CD4-positive, alpha-beta T cell treated with Interleukin-15 for 1 hour (primary cell): ENCODE results near the gene TMEM87B.
"Not testable (repeated sequence)": the region's sequence is repeated elsewhere in the genome, so short reads cannot be mapped to it uniquely, and the experiment has no call there.

ENCODE experiments used
- DNase-seq: peaks from one replicate; pipeline ENCODE4 v3.0.0-alpha.2; 2020

Gene TMEM87B

GRCh38 chr2:112033600-112033999 lies 21.5 kb upstream of the TMEM87B start:
- no peak for DNase-seq

GRCh38 chr2:112034924-112035323 lies 20.1 kb upstream of the TMEM87B start:
- DNase-seq, result no peak

DNA sequence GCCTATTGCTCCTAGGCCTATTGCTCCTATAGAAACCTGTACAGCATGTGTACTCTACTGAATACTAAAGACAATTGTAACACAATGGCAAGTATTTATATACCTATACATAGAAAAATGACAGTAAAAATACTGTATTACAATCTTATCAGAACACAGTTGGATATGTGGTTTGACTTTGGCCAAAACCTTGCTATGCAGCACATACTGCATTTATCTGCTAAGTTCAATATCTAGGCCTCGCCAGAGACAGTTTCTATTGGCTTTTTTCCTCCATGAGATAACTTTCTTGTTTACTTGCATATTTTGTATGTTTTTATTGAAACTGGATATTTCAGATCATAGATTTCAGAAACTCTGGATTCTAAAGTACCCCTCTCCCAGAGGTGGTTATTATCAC lies 19.3 kb upstream of the TMEM87B start:
- DNase-seq, result no peak

DNA sequence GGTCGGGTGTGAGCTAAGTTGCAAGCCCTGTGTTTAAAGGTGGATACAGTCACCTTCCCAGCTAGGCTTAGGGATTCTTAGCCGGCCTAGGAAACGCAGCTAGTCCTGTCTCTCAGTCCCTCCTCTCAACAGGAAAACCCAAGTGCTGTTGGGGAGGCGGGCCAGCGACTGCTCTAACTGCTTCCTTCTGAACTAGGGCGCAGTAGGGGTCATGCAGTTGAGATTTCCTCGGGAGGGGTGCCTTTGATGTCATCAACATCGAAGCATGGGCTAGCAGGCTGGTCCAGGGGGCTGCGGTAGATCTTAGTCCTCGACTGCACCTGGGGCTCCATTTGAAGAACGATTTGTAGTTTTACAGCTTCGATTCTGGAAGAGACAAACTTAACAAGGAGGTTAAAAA lies 15.5 kb upstream of the TMEM87B start:
- DNase-seq, result not testable (repeated sequence)

DNA sequence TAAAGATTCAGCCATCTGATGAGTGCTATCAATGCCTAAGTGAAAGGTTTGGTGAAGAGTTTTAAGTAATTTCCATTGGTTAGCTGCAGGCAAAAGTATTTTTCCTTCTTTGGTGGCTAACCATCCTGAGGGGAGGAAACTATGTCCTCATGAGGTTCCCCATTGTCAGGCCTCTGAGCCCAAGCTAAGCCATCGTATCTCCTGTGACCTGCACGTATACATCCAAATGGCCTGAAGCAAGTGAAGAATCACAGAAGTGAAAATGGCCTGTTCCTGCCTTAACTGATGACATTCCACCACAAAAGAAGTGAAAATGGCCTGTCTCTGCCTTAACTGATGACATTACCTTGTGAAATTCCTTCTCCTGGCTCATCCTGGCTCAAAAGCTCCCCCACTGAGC lies 15.0 kb upstream of the TMEM87B start:
- DNase-seq, result not testable (repeated sequence)

- DNase-seq, result not testable (repeated sequence)
Observed at GRCh38 chr2:112041460-112041859, 13.6 kb upstream of the TMEM87B start.

DNA sequence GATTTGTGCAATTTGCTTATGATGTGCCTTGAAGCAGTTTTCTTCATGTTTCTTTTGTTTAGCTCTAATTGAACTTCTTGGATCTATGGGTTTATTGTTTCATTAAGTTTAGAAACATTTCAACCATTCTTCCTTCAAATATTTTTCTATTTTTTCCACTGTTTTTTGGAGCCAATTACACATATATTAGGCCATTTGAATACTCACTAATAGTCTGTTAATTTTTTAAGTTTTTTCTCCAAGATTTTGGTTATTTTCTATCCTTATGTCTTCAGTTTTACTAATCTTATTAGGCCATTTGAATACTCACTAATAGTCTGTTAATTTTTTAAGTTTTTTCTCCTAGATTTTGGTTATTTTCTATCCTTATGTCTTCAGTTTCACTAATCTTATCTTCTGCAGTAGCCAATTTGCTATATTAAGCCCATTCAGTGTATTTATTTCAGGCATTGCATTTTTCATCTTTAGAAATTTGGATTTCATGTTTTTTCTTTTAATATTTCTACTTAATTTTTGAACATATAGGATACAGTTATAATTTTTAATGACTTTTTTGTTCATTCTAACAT lies 9.5 kb upstream of the TMEM87B start:
- DNase-seq, result no peak

DNA sequence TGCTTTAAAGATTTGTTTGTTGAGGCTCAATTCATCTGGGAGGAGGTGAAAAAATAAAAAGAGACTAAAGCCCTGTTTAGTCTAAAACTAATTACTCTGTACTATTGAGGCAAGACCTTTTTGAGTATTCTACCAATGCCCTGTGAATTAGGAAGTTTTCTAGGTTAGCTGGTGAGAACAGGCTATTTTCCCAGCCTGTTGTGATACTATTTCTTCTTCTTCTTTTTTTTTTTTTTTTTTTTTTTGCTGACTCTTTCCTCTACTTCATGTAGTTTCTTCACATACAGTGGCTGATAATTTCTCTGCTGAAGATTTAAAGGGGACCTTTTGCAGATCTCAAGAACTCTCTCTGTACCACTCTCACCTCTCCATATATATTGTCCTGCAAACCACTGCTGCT lies 8.8 kb upstream of the TMEM87B start:
- no peak for DNase-seq

DNA sequence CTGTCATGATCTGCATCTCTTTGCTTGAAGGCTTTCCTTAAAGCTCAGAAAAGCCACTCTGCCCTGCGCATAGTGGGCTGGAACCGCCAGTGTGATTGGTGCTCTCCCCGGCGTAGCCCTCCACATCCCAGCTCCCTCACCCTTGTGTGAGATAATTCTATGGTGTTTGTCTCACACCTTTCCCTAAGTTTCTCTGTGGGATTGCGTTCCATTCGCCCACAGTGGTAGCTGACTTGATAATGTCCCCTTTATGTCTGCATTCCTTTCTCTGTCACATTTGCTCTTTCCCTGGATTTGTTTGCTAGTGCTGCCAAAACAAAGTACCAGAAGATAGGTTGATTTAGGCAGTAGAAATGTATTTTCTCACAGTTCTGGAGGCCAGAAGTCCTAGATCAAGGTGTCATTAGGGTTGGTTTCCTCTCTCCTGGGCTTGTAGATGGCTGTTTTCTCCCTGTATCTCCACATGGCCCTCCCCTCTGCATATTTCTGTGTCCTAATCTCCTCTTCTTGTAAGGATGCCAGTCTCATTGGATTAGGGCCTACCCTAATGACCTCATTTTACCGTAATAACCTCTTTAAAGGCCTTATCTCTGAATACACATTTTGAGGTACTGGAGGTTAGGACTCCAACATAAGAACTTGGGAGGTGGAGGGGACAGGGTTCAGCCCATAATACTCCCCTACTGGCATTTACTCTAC lies 7.4 kb upstream of the TMEM87B start:
- no peak for DNase-seq

- no peak for DNase-seq
Observed at GRCh38 chr2:112048236-112048592, 6.9 kb upstream of the TMEM87B start.

- DNase-seq, result no peak
Observed at GRCh38 chr2:112048887-112049286, 6.2 kb upstream of the TMEM87B start.

GRCh38 chr2:112050316-112050715 lies 4.8 kb upstream of the TMEM87B start:
- no peak for DNase-seq

- peak; percentile 99 for DNase-seq
Observed at GRCh38 chr2:112053917-112054846, 887 bp upstream of the TMEM87B start.

- peak; percentile 24 for DNase-seq
Observed at GRCh38 chr2:112055730-112056625, 909 bp downstream of the TMEM87B start.

DNA sequence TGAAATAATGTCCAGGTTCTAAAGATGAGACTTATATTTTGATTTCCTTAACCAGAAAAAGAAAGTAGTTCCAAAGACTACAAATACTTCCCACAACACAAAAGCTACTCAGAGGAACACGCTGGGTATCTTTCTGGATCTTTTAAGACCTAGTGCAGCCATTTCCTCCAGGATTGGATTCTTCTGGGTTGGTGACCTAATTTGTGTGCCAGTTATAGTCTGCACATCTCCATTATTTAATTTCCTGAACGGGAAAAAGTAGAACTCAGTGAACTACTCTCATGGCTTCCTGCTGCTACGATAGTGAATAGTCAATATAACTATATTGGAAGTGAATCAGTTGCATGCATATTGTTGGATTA lies 1.5 kb downstream of the TMEM87B start:
- DNase-seq, result no peak

GRCh38 chr2:112059671-112060070 lies 4.6 kb downstream of the TMEM87B start:
- DNase-seq, result no peak

GRCh38 chr2:112061299-112061698 lies 6.2 kb downstream of the TMEM87B start:
- no peak for DNase-seq

DNA sequence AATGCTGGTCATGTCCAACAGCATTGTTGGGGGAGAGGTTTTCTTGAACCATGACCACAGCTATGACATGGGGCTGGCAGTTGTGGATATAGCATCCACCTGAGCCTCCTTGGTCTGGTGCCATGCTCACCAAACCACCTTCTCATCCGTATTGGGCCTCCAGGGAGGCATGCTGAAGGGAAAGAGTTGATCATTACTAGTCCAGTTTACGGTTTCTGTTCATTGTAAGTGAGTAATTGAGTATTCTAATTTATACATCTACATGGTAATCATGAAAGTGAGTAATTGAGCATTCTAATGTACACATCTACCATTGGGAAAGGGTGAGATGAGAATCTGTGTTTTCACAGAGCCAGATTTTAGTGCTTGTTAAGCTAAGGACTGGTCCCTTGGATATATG lies 6.8 kb downstream of the TMEM87B start:
- DNase-seq, result no peak

DNA sequence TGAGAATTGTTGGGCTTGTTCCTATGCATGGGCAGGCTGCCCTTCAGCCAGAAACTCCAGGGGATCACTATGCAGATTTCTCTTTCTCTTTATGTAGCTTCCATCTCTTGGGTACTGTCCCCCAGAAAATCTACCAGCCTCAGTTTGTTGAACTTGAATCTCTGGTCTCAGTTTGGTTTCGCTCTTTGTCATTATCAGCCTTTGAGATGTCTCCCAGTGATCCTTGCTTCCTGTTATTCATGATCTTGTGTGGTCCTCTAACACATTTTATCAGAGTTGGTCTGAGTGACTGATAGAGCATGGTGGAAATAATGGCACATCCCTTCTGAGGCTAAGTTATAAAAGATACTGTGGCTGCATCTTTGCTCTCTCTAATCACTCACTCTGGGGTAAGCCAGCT lies 7.8 kb downstream of the TMEM87B start:
- no peak for DNase-seq

GRCh38 chr2:112065486-112065885 lies 10.4 kb downstream of the TMEM87B start:
- DNase-seq, result no peak

- DNase-seq, result no peak
Observed at GRCh38 chr2:112065966-112066365, 10.9 kb downstream of the TMEM87B start.

DNA sequence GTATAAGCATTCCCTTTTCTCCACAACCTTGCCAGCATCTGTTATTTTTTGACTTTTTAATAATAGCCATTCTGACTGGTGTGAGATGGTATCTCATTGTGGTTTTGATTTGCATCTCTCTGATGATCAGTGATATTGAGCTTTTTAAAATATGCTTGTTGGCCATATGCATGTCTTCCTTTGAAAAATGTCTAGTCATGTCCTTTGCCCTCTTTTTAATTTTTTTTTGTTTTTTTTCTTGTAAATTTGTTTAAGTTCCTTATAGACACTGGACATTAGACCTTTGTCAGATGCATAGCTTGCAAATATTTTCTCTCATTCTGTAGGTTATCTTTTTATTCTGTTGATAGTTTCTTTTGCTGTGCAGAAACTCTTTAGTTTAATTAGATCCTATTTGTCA lies 14.7 kb downstream of the TMEM87B start:
- not testable (repeated sequence) for DNase-seq

DNA sequence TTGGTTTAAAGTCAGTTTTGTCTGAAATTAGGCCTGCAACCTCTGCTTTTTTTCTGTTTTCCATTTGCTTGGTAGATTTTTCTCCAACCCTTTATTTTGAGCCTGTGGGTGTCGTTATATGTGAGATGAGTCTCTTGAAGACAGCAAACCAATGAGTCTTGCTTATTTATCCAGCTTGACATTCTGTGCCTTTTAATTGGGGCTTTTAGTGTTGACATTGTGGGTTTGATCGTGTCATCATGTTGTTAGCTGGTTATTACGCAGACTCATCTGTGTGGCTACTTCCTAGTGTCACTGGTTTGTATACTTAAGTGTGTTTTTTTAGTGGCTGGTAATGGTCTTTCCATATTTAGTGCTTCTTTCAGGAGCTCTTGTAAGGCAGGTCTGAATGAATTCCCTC lies 18.8 kb downstream of the TMEM87B start:
- no peak for DNase-seq
